Bronchial epithelial cell (primary cell): Measurements from ENCODE around the gene EWSR1. TPM values are rescaled to one million over a fixed set of nuclear protein-coding genes. Genes with fewer than 3 reads are reported as not detected.

Experiments used
- DNase-seq: peaks from one replicate; pipeline ENCODE4 v3.0.0-alpha.2; 2010; ENCODE audit warnings: low read depth
- FAIRE-seq: peaks from 2 replicates; lab custom pipeline; 2011; peaks lifted over from hg19 to GRCh38; lab: Jason Lieb, UNC
- H3K27me3 ChIP-seq: 2 replicates; pipeline ENCODE4 v1.5.1; 2011; ENCODE audit warnings: low read length; ENCODE audit not compliant: control insufficient read depth, insufficient read depth
- H3K36me3 ChIP-seq: 2 replicates; pipeline ENCODE4 v1.5.1; 2011; ENCODE audit warnings: low read length; ENCODE audit not compliant: control insufficient read depth, insufficient read depth
- H3K4me3 ChIP-seq: 2 replicates; pipeline ENCODE4 v1.5.1; 2011; ENCODE audit warnings: mild to moderate bottlenecking, low read depth, low read length, control low read depth
- total RNA-seq: library from RNA; depleted of rRNA; stranded (reverse); fragments of >200 nt; gene quantifications from 2 replicates; pipeline ENCODE4 v1.2.1, GENCODE V29; 2014
- TF ChIP-seq, protein P1 (sequence below): IDR thresholded peaks from 2 replicates; pipeline ENCODE4 v1.5.1; 2011; ENCODE audit warnings: mild to moderate bottlenecking, moderate library complexity, low read length, control low read depth, inconsistent platforms; ENCODE audit not compliant: insufficient read depth, severe bottlenecking

Gene EWSR1
- total RNA-seq, 1 donor from 2014 or later = 87.1 TPM

DNA sequence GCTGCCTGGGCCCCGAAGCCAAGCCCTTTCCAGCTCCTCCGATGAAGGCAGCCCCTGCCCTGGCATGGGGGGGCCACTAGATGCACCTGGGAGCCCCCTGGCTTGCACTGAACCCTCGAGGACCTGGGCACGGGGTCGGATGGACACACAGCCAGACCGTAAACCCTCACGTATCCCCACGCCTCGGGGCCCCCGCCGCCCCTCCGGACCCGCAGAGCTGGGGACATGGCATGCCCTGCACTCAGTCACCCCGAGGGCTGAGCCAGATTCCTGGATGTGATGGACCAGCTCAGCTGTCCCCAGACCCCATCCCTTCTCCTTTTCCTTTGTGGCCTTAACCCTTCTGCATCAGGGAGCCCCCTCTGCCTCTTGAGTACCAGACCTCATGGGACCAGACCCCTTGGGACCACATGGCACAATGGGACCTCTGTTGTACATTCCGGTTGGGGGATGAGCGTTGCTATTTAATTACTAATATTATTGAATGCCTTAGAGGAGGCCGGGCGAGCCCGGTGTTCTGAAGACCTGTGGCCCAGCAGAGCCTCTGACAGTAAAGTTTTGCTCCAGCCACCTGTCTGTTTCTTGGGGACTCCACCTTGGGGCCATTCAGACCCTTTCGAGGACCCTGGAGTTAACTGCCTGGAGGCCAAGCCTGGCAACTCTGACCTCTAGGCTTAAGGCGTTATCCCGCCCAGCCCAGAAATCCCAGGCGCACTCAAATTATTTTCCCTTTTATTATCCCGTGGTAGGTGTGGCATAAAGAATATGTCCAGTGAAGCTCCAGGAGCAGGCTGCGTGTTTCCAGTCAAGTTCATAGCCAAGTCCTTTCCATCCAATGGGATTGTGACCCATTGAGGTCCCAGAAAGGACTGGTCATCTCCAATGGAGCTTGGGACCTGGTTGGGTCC lies 44.4 kb downstream of the EWSR1 start:
- H3K27me3 ChIP-seq = peaks cover 26% of the 10 kb centered on the region
- DNase-seq (no peak), FAIRE-seq (no peak)
- TF ChIP-seq, protein P1, sequence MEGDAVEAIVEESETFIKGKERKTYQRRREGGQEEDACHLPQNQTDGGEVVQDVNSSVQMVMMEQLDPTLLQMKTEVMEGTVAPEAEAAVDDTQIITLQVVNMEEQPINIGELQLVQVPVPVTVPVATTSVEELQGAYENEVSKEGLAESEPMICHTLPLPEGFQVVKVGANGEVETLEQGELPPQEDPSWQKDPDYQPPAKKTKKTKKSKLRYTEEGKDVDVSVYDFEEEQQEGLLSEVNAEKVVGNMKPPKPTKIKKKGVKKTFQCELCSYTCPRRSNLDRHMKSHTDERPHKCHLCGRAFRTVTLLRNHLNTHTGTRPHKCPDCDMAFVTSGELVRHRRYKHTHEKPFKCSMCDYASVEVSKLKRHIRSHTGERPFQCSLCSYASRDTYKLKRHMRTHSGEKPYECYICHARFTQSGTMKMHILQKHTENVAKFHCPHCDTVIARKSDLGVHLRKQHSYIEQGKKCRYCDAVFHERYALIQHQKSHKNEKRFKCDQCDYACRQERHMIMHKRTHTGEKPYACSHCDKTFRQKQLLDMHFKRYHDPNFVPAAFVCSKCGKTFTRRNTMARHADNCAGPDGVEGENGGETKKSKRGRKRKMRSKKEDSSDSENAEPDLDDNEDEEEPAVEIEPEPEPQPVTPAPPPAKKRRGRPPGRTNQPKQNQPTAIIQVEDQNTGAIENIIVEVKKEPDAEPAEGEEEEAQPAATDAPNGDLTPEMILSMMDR = no peak
- H3K36me3 ChIP-seq = peaks cover 2% of the 10 kb centered on the region
- no peak overlapping the region for H3K4me3 ChIP-seq

DNA sequence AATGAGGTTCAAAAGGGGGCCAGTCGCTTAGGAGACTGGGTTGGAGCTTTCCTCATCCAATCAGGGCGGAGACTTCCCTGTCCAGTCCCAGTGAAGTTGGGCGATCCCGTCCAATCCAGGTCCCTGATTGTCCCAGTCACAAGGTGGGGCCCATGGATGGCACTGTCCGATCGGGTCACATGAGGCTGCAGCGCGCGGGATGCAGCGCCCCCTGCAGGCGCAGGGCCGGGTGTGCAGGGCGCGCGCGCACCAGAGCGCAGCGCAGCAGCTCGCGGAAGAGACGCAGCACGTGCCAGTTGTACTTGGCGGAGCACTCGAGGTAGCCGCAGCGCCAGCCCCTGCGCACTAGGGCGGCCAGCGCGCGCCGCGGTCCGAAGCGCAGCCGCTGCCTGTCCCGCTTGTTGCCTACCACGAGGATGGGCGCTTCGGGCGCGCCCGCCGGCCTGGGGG lies 45.1 kb downstream of the EWSR1 start:
- Histone ChIP-seq H3K36me3 (peaks cover 2% of the 10 kb centered on the region), H3K4me3 (no peak overlapping the region), H3K27me3 (peaks cover 26% of the 10 kb centered on the region)
- TF ChIP-seq, protein P1 = peak; percentile 81
- FAIRE-seq (no peak), DNase-seq (no peak)

DNA sequence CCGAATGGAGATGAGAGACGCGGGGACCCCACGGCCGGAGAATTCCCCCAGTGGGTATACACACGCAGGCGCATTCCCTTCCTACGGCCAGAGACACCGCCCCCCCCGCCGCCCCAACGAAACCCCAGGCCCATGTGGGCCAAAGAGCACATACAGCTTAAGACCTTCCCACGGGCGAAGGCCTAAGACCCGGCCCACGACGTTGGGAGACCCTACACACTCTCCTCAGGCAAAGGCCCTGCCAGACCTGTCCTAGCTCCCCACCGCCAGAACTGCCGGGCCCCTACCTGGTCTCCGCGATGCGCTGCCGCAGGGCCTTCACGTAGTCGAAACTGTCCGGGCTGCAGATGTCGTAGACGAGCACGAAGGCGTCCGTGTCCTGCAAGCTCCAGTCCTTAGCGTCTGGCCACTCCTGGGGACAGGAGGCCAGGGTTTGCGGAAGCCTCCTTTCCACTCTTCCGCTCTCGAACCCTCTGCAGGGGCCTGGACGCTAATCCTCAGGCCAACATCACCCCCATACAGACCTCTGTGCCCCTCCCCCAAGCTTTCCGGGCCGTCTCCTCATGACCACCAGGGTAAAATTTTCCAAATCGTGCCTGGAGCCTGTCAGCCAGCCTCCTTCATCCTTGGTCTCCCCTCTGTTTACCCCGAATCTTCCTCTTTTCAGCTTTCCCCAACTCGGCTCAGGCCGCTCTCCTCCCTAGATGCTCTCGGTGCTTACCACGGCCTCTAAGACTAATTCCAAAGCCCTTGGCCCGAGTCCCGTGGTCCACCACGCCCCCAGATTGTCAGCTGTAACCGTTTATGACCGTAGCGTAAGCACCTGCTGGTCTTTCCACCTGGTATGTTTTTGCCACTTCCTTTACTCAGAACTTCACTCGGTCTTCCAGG lies 45.8 kb downstream of the EWSR1 start:
- H3K4me3 ChIP-seq = no peak overlapping the region
- peaks cover 26% of the 10 kb centered on the region for H3K27me3 ChIP-seq
- peaks cover 2% of the 10 kb centered on the region for H3K36me3 ChIP-seq
- FAIRE-seq = peak; percentile 7
- TF ChIP-seq, protein P1 = no peak
- no peak for DNase-seq

DNA sequence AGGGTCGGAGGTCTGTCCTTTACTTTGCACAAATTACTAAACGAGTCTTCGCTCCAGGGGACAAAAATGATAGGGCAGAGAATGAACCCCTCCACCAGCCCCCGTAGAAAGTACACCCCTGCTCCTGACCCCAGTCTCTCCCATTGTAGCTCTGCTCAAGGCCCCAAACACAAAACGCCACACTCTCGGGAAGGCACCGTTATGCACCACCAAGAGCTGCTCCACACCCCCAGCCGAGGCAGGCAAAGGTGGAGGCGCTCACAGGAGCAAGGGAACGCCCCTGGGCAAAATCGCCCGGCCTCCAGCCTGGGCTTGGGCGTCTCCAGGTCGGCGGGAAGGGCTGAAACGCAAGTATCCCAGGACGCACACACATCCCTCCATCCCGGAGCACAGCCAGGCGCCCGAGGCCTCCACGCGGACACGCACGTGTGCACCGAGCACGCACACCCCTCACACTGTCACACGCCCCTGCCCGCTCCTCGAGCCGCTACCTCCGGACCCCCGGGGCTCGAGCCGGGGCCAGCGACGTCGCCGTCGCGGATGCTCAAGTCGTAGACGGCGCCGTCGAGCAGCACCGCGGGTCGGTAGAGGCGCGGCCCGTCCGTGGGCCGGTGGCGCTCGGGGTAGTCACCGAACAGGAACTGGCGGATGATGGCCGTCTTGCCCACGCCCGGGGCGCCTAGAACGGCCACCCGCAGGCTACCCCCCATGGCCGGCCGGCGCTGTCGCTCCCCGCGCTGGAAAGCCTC lies 46.6 kb downstream of the EWSR1 start:
- peaks cover 2% of the 10 kb centered on the region for H3K36me3 ChIP-seq
- TF ChIP-seq, protein P1 = no peak
- no peak for DNase-seq
- H3K27me3 ChIP-seq = peaks cover 26% of the 10 kb centered on the region
- no peak for FAIRE-seq
- H3K4me3 ChIP-seq = no peak overlapping the region

DNA sequence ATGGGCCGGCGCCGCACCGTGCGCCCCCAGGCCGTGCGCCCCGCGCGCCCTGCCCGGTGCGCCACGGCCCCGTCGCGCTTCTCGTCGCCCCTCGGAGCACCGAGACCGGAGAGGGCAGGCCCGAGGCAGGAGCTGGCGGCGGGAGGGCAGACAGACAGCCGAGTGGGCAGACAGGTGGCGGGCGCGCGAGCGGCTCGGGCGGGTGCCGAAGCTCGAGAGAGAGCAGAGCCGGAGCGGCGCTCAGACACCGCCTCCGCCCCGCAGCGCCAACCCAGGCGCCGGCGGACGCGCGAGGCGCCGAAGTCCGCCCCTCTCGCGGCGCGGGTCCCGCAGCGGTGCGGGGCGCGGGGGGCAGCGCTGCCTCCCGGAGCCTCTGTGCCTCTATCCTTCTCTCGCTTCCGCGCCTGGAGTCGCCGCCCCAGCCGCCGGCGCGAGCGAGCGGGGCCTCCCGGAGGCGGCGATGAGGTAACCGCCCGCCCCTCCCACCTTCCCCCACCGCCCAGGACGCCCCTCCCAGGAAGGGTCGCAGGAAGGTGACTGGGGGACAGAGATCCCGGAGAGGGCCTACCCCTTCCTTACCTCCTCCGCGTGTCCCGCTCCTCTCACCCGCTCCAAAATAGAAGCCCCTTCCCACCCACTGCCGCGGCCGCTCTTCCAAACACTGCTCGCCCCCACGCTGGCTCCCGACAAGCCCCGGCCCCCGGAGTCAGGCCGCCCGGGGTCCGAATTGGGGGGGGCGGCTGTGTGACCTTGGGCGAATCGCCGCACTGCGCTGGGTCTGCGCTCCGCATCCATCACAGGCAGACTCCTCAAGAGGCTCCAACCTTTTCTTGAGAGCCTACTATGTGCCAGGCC lies 47.4 kb downstream of the EWSR1 start, which contains the start of gene RASL10A:
Gene RASL10A (minus strand): TSS at position 412 of the 855 bp plus-strand sequence. CDS start 451 bp downstream, outside the sequence.
- FAIRE-seq = no peak
- no peak for DNase-seq
- TF ChIP-seq, protein P1 = no peak
- Histone ChIP-seq H3K36me3 (peaks cover 2% of the 10 kb centered on the region), H3K27me3 (peaks cover 26% of the 10 kb centered on the region), H3K4me3 (no peak within 1 kb of the TSS)
